Astrocyte (in vitro differentiated cells and primary cell): ENCODE data around the gene MBD2.

ENCODE experiments used
- CTCF ChIP-seq: IDR thresholded peaks from 2 replicates; pipeline ENCODE4 v1.5.1; 2011; ENCODE audit warnings: low read depth, mild to moderate bottlenecking, inconsistent platforms, low read length, moderate library complexity; ENCODE audit not compliant: insufficient read depth
- EZH2 ChIP-seq: IDR thresholded peaks from 2 replicates; pipeline ENCODE4 v1.6.1; 2012; ENCODE audit warnings: mild to moderate bottlenecking, low read length, inconsistent platforms; ENCODE audit not compliant: insufficient read depth

- no peak for TF ChIP-seq CTCF
- no peak for TF ChIP-seq EZH2
These were observed 112.1 kb downstream of the MBD2 start for GRCh38 chr18:54112356-54112755.
